ENCODE data around the gene ANKRD18A.

DNA sequence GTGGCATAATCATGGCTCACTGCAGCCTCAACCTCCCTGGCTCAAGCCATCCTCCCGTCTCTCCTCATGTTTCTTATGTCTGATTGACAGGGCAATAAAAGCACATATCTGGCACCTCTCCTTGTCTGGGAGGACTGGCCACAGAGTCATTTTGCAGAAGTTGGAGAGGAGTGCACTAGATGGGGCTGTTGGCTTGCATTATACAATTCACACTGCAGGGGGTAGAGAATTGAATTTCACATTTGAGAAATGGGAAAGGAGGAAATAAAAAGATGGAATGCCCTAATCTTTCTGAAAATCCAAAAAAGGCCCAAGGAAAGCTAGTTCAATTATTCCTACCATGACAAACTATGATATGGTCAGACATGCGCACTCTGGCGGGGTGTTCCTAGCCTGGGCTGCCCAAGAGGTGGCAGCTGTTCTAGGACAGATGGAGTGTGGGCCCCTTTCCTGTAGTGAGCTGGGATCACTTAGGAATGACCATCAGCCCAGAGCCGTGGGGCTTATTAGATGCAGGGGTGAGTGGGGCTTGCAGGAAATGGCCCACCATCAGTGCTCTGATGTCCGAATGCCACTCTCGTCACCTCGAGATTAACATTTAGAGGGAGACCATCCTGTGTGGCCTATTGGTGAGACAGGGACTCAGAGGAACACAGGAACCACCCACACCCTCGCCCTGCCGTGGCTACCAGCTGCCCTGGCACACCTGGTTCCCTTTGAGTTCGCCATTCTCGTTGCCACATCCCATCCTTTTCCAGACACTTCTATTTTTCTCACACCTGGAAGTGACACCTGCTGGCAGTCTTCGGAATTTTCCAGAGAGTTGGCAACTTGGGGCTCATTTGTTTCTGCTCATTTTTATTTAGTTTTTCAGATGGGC lies 21.8 kb upstream of the ANKRD18A start:
- TF ChIP-seq EP300 (IDR thresholded peaks at IDR 0.05; ENCODE audit: borderline replicate concordance in 1 of 2, control insufficient read depth in 1 of 2, low read depth in 2 of 2, low read length in 2 of 2), result no peak
- TF ChIP-seq, protein P1, sequence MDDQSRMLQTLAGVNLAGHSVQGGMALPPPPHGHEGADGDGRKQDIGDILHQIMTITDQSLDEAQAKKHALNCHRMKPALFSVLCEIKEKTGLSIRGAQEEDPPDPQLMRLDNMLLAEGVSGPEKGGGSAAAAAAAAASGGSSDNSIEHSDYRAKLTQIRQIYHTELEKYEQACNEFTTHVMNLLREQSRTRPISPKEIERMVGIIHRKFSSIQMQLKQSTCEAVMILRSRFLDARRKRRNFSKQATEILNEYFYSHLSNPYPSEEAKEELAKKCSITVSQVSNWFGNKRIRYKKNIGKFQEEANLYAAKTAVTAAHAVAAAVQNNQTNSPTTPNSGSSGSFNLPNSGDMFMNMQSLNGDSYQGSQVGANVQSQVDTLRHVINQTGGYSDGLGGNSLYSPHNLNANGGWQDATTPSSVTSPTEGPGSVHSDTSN (IDR thresholded peaks at IDR 0.05; ENCODE audit: insufficient replicate concordance, low read depth, low read length), result no peak
- TF ChIP-seq, protein P2, sequence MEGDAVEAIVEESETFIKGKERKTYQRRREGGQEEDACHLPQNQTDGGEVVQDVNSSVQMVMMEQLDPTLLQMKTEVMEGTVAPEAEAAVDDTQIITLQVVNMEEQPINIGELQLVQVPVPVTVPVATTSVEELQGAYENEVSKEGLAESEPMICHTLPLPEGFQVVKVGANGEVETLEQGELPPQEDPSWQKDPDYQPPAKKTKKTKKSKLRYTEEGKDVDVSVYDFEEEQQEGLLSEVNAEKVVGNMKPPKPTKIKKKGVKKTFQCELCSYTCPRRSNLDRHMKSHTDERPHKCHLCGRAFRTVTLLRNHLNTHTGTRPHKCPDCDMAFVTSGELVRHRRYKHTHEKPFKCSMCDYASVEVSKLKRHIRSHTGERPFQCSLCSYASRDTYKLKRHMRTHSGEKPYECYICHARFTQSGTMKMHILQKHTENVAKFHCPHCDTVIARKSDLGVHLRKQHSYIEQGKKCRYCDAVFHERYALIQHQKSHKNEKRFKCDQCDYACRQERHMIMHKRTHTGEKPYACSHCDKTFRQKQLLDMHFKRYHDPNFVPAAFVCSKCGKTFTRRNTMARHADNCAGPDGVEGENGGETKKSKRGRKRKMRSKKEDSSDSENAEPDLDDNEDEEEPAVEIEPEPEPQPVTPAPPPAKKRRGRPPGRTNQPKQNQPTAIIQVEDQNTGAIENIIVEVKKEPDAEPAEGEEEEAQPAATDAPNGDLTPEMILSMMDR (IDR thresholded peaks at IDR 0.05 in 2 of 3, conservative IDR thresholded peaks at IDR 0.05 in 1 of 3; ENCODE audit: control insufficient read depth in 2 of 3, extremely low read depth in 1 of 3, insufficient read depth in 1 of 3, low read depth in 3 of 3, low read length in 3 of 3), result peak; percentile 30 to 54 (median 37); a peak in 5 of 6 replicates
- TF ChIP-seq YY1 (IDR thresholded peaks at IDR 0.05; ENCODE audit: low read depth, low read length), result no peak
- TF ChIP-seq, protein P3, sequence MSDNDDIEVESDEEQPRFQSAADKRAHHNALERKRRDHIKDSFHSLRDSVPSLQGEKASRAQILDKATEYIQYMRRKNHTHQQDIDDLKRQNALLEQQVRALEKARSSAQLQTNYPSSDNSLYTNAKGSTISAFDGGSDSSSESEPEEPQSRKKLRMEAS (IDR thresholded peaks at IDR 0.05; ENCODE audit: low read depth, low read length), result no peak
- no peak for TF ChIP-seq EZH2 (IDR thresholded peaks at IDR 0.05; ENCODE audit: borderline replicate concordance, control insufficient read depth, low read depth, low read length)
- TF ChIP-seq SIN3A (IDR thresholded peaks at IDR 0.05; ENCODE audit: low read depth, low read length), result no peak
- TF ChIP-seq ZSCAN29 (IDR thresholded peaks at IDR 0.05), result no peak
- TF ChIP-seq, protein P4, sequence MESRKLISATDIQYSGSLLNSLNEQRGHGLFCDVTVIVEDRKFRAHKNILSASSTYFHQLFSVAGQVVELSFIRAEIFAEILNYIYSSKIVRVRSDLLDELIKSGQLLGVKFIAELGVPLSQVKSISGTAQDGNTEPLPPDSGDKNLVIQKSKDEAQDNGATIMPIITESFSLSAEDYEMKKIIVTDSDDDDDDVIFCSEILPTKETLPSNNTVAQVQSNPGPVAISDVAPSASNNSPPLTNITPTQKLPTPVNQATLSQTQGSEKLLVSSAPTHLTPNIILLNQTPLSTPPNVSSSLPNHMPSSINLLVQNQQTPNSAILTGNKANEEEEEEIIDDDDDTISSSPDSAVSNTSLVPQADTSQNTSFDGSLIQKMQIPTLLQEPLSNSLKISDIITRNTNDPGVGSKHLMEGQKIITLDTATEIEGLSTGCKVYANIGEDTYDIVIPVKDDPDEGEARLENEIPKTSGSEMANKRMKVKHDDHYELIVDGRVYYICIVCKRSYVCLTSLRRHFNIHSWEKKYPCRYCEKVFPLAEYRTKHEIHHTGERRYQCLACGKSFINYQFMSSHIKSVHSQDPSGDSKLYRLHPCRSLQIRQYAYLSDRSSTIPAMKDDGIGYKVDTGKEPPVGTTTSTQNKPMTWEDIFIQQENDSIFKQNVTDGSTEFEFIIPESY (IDR thresholded peaks at IDR 0.05), result peak; percentile 82; the same call in 1 of the 2 replicates
- TF ChIP-seq FOXM1 (IDR thresholded peaks at IDR 0.05; ENCODE audit: low read depth, low read length), result no peak
- TF ChIP-seq, protein P5, sequence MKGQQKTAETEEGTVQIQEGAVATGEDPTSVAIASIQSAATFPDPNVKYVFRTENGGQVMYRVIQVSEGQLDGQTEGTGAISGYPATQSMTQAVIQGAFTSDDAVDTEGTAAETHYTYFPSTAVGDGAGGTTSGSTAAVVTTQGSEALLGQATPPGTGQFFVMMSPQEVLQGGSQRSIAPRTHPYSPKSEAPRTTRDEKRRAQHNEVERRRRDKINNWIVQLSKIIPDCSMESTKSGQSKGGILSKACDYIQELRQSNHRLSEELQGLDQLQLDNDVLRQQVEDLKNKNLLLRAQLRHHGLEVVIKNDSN (IDR thresholded peaks at IDR 0.05; ENCODE audit: borderline replicate concordance, extremely low read length, insufficient read depth, low read depth, low read length), result no peak

Data from GM12878 (cell line).